HG02885 (cell line): ENCODE measurements around the gene GORASP1.

Source experiments
- ATAC-seq: cut with Tn5 transposase; IDR thresholded peaks from one replicate; pipeline ENCODE4 v1.9.1; 2021; ENCODE audit warnings: mild to moderate bottlenecking; ENCODE audit not compliant: unreplicated experiment, poor library complexity

GORASP1 gene

GRCh38 chr3:39141171-39141995, 34.0 kb upstream of the GORASP1 start:
- ATAC-seq: no peak

DNA sequence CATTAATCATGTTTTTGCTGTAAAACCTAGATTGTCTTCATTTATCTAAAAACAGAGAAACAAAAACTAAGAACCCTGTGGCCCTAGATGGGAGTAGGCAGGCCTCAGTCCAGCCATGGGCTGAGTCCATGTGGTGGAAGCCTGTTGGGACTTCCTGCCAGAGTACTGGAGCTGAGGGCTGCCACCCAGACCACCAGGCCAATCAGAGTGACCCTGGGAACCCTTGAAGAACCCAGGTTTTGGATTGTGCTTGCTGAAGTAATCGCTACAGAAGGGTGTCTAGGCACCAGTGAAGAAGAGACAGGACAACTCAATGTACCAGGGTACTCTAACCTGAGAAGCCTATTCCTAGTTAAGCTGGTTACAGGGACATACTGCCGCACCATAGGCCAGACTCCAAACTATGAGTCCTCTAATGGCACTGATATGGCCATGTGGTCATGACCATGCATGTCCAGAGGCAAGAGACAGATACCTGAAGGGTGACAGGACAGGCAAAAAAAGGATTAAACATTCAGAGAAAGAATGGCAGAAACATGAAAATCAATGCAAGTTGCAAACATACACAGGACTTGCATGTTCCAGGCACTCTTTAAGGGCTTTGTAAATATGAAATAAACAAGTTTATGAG, 33.0 kb upstream of the GORASP1 start:
- no peak for ATAC-seq

GRCh38 chr3:39139442-39139841, 32.0 kb upstream of the GORASP1 start:
- ATAC-seq: no peak

- no peak for ATAC-seq
Observed at GRCh38 chr3:39138804-39139415, 31.5 kb upstream of the GORASP1 start.

DNA sequence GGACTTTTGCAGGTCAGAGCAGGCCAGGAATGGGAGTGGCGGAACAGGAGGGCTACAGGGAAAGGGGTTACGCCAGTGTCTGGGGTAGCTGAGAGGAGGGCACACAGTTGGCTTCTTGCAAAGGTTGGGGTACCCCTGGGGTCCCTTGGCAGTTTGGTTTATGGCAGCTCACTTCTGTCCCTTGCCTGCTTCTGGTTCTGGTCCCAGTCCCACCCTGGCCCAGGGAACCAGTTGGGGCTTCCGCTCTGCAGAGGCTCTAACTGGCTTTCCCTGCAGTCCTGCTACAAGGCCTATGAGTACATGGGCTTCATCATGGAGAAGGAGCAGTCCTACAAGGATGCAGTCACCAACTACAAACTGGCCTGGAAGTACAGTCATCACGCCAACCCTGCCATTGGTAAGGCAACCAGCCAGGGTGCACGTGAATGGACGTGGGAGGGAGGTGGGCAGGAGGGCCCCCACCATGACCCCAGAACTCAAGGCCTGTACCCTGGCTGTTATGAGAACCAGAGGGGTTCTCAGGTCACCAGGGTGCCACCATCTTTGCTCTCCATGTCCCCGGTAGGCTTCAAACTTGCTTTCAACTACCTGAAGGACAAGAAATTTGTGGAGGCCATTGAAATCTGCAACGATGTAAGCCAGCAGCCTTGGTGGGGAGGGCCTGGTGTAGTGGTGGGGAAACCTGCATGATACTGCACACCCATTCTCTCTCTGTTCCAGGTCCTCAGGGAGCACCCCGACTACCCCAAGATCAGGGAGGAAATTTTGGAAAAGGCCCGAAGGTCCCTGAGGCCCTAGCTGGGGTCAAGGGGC, 30.8 kb upstream of the GORASP1 start:
- no peak for ATAC-seq

DNA sequence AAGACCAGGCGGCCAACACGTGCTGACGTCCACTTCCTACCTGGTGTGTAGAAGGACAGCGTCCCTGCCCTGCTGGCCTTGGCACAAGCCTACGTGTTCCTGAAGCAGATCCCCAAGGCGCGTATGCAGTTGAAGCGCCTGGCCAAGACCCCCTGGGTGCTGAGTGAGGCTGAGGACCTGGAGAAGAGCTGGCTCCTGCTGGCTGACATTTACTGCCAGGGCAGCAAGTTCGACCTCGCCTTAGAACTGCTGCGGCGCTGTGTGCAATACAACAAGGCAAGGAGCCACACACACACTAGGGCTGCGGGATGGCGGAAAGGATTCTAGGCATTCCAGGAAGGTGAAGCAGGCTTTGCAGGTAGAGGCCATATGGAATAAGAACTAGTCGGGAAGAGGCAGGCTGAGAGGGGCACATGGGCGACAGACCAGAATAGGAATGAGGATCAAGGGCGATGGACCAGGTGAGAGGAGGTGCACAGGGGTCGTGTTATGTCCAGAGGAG, 30.1 kb upstream of the GORASP1 start:
- ATAC-seq: no peak

GRCh38 chr3:39136533-39137434, 29.4 kb upstream of the GORASP1 start:
- no peak for ATAC-seq

GRCh38 chr3:39135170-39135805, 27.9 kb upstream of the GORASP1 start:
- no peak for ATAC-seq

DNA sequence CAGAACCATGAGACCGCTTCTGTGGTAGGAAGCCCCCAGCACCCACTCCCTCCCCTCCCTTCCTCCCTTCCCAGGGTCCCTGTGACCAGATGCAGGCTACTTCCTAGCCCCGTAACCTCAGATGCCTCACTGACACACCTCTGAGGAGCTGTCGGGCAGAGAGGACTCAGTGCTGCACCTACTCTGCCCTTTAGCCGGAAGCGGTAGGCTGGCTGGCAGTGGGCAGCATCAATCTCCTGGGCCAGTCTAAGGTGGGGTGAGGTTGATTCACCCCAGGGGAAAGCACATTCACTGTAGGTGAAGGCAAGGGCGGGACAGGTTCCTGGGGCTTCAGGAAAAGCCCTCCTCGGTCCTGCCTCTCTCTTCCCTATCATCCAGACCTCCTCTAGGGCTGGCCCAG, 26.9 kb upstream of the GORASP1 start:
- ATAC-seq: no peak

DNA sequence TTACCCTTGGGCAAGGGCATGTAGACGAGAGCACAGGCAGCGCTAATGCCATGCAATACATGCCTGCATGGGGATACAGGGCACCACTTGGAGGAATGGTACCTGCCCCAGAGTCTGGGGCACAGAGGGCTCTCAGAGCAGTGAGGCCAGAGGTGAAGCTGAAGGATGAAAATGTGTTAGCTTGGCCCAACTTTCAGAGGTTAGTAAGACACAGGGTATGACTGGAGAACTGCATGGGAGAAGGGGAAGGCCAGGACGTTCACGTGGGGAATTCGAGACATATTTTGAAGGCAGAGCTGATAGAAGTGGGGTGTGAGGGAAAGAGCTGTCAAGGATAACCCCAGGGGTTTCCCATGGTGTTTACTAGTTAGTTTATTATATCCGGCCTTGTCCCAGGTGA, 26.4 kb upstream of the GORASP1 start:
- ATAC-seq: no peak

GRCh38 chr3:39133093-39133490, 25.7 kb upstream of the GORASP1 start:
- no peak for ATAC-seq

- ATAC-seq: no peak
Observed at GRCh38 chr3:39132096-39133092, 25.0 kb upstream of the GORASP1 start.

DNA sequence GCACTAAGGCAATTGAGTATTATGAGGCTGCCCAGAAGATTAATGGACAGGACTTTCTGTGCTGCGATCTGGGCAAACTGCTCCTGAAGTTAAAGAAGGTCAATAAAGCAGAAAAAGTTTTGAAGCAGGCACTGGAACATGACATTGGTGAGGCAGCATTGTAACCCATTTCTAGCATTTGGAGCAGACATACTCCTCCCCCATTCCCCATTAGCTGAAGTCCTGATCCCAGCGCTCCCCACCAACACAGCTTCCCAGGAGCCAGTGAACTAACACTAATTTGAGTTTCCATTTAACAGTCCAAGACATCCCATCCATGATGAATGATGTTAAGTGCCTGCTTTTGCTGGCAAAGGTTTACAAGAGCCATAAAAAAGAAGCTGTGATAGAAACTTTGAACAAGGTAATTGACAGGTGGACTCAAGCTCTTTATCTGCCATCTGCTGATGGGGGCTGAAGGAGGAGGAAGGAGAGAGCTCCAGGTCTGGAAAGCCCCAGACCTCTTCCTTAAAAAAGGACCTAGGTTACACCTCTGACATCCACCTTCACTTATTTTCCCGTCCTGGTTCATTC, 23.4 kb upstream of the GORASP1 start:
- ATAC-seq: no peak

DNA sequence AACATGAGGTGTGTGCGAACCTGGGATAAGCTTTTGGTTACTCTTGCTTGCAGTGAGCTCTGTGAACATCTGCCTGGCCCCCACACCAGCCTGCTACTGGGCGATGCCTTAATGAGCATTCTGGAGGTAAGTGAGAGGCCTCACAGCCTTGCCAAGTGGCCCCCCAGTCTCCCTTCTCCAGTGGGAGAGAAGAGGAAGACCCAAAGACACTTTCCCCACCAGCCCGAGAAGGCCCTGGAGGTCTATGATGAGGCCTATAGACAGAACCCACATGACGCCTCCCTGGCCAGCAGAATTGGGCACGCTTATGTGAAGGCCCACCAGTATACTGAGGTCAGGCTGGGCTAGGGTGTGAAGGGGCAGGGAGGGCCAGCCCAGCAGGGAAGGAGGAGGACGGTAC, 22.6 kb upstream of the GORASP1 start:
- ATAC-seq: no peak

- no peak for ATAC-seq
Observed at GRCh38 chr3:39128951-39129350, 21.5 kb upstream of the GORASP1 start.

DNA sequence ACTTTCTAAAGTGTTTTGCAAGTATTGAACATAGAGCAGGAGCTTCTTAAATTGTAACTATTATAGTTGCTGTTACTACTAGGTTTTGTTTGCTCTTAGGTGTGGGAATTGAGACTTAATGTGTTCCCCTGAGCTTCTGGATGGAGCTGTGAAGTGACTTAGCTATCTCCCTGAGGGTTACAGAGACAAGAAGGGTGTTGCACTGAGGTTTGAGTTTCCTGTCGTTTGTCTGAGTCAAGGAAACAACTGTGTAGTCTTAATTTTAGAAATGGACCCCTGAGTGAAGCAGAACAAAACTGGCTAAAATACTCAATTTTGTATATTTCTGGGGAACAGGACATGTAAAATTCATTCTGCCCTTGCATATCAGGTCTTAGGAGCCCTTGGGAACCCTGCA, 20.5 kb upstream of the GORASP1 start:
- no peak for ATAC-seq

DNA sequence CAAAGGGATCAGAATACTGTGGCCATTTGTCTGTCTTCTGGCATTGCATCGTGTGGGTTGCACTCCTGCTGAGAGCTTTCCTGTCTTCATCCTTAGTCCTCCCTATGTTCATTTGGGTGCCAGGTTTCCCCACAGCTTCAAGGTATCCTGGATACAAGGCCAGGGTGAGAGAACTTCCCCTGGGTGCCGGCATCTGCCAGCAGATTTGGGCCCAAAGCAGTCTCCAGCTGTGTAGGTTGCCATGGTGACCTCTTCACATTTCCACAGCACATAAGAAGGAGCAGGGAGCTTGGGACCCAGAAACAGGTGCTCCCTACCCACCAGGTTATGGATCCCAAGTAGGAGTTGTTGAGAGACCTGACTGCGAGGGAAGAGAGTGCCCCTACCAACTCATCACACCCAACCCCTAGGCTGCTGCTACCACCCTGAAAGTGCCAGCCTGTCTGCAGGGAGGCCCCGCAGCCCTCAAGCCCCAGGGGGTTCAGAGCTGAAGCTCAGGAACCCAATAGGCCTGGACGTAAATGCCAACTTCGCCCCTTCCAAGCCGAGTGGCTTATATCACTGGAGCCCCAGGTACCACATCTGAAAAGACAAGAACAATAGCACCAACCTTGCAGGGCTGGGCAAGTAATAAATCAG, 20.0 kb upstream of the GORASP1 start:
- no peak for ATAC-seq
